ENCODE data around the gene MMP24OS. TPM values are rescaled to one million over a fixed set of nuclear protein-coding genes. Genes with fewer than 3 reads are reported as not detected.

Gene MMP24OS
- total RNA-seq, 1 experiment from 2014 or later, result 59.6 TPM

GRCh38 chr20:35286077-35286898 lies 8.4 kb upstream of the MMP24OS start:
- ChIA-PET POLR2A (no interaction called here), RAD21 (ENCODE audit: low non-redundant PET in 1 of 2, low total read pairs in 2 of 2, uncharacterized antibody in 2 of 2, unreplicated experiment in 2 of 2) (no interaction called here), CTCF (no interaction called here)
- TF ChIP-seq FOSL1 (IDR thresholded peaks at IDR 0.05; ENCODE audit: low read depth), result no peak
- DNase-seq (ENCODE audit: low read depth, low spot score) (no peak), ATAC-seq (no peak)
- H3K9me2 ChIP-seq (ENCODE audit: insufficient read depth), result no peaks in the 10 kb centered on the region
- no peak overlapping the region for H3K27ac ChIP-seq (ENCODE audit: low read depth, low read length)
- no peak overlapping the region for H2AFZ ChIP-seq (ENCODE audit: low read depth, low read length, poor library complexity, severe bottlenecking)
- peaks cover 5 to 14% of the 10 kb centered on the region in 2 experiments; a peak in 3 of 4 replicates for H3K36me3 ChIP-seq (ENCODE audit: control insufficient read depth in 1 of 2, insufficient read depth in 2 of 2, low read length in 2 of 2)
- H3K4me2 ChIP-seq (ENCODE audit: low read length), result peak overlapping the region; percentile 84; the same call in 1 of the 2 replicates
- no peaks in the 10 kb centered on the region for H3K9me3 ChIP-seq (ENCODE audit: control insufficient read depth in 1 of 2, insufficient read depth in 1 of 2, low read depth in 1 of 2, low read length in 2 of 2)
- intact Hi-C loops (cut with micrococcal nuclease), result no loop called here
- H3K4me1 ChIP-seq (ENCODE audit: control insufficient read depth in 1 of 2, insufficient read depth in 2 of 2, low read length in 2 of 2), result peaks cover 8 to 23% of the 10 kb centered on the region in 2 experiments; a peak in 3 of 4 replicates
- no peak overlapping the region for H3K4me3 ChIP-seq (replicated peaks in 1 of 2; ENCODE audit: low read depth in 1 of 2, low read length in 2 of 2)
- peaks cover 32% of the 10 kb centered on the region for H3K79me2 ChIP-seq (ENCODE audit: insufficient read depth, low read length)
- H4K20me1 ChIP-seq (ENCODE audit: insufficient read depth), result no peaks in the 10 kb centered on the region
- no peaks in the 10 kb centered on the region for H3K27me3 ChIP-seq (ENCODE audit: insufficient read depth, low read length)
- H3K9ac ChIP-seq (ENCODE audit: low read length), result no peak overlapping the region
- BruUV-seq (replicated peaks), result no TSS peak

- H3K9ac ChIP-seq (ENCODE audit: low read length), result no peak overlapping the region
- H3K27me3 ChIP-seq (ENCODE audit: insufficient read depth, low read length), result no peaks in the 10 kb centered on the region
- BruUV-seq (replicated peaks), result no TSS peak
- H3K4me3 ChIP-seq (replicated peaks in 1 of 2; ENCODE audit: low read depth in 1 of 2, low read length in 2 of 2), result peak overlapping the region; percentile 96 to 100; a peak in 3 of 4 replicates
- ChIA-PET RAD21 (ENCODE audit: low non-redundant PET in 1 of 2, low total read pairs in 2 of 2, uncharacterized antibody in 2 of 2, unreplicated experiment in 2 of 2) (no interaction called here), CTCF (no interaction called here), POLR2A (no interaction called here)
- intact Hi-C loops (cut with micrococcal nuclease), result no loop called here
- H2AFZ ChIP-seq (ENCODE audit: low read depth, low read length, poor library complexity, severe bottlenecking), result no peak overlapping the region
- TF ChIP-seq ELF1 (IDR thresholded peaks at IDR 0.05; ENCODE audit: borderline replicate concordance, low read depth) (no peak), CTCF (IDR thresholded peaks at IDR 0.05 in 2 of 3, conservative IDR thresholded peaks at IDR 0.05 in 1 of 3; ENCODE audit: borderline replicate concordance in 1 of 3, insufficient read depth in 1 of 3, low read depth in 2 of 3, low read length in 2 of 3) (no peak), TCF7L2 (IDR thresholded peaks at IDR 0.05; ENCODE audit: borderline replicate concordance, extremely low read depth, insufficient read depth, insufficient read length) (no peak)
- peak overlapping the region; percentile 88; the same call in 1 of the 2 replicates for H3K27ac ChIP-seq (ENCODE audit: low read depth, low read length)
- H3K36me3 ChIP-seq (ENCODE audit: control insufficient read depth in 1 of 2, insufficient read depth in 2 of 2, low read length in 2 of 2), result peaks cover 5 to 14% of the 10 kb centered on the region in 2 experiments
- H3K4me2 ChIP-seq (ENCODE audit: low read length), result peak overlapping the region; percentile 84
- DNase-seq (ENCODE audit: low read depth, low spot score), result no peak
- no peaks in the 10 kb centered on the region for H3K9me3 ChIP-seq (ENCODE audit: control insufficient read depth in 1 of 2, insufficient read depth in 1 of 2, low read depth in 1 of 2, low read length in 2 of 2)
- peaks cover 8 to 23% of the 10 kb centered on the region in 2 experiments; a peak in 3 of 4 replicates for H3K4me1 ChIP-seq (ENCODE audit: control insufficient read depth in 1 of 2, insufficient read depth in 2 of 2, low read length in 2 of 2)
- H3K79me2 ChIP-seq (ENCODE audit: insufficient read depth, low read length), result peaks cover 38% of the 10 kb centered on the region
- no peak for ATAC-seq
- no peaks in the 10 kb centered on the region for H3K9me2 ChIP-seq (ENCODE audit: insufficient read depth)
- no peaks in the 10 kb centered on the region for H4K20me1 ChIP-seq (ENCODE audit: insufficient read depth)
These were observed 7.8 kb upstream of the MMP24OS start for GRCh38 chr20:35285806-35286076.

Data from HCT116 (cell line).